ENCODE data around the gene RNGTT. TPM values are rescaled to one million over a fixed set of nuclear protein-coding genes. Genes with fewer than 3 reads are reported as not detected.
"Not testable (repeated sequence)": the region's sequence is repeated elsewhere in the genome, so short reads cannot be mapped to it uniquely, and the experiment has no call there.

Gene RNGTT
- polyA plus RNA-seq, 4 donors: 13.3 to 18.4 (median 17.1) TPM

DNA sequence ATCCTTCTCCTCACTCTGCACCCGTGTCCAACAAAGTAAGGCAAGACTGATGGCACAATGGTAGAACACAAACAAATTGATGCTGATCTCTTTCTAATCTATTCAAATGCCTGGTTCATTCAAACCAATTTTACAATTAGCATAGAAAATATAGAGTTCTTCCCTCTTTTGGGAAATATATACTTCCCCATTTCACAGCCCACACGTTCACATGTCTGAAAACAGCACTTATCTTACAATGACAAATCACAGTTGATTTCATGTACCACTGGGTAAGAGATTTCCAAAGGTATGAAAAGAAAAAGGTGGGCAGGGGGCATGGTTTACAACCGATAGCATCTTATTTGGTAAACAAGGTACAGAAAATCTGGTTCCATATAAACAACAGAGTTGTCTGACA, 137.6 kb downstream of the RNGTT start:
- DNase-seq (ENCODE audit: low read depth in 4 of 4, low spot score in 3 of 4): no peak

DNA sequence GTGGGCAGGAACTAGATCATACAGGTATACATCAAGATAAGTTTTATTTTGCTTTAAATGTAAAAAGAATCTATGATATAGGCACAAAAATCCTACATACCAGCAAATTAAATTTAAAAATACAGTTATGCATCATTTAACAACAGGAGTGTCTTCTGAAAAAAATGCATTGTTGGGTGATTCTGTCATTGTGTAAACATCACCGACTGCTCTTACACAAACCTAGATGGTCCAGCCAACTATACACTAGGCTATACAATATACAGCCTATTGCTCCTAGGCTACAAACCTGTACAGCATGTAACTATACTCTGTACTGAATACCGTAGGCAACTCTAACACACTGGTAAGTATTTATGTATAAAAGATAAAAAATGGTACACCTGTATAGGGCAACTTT, 139.4 kb downstream of the RNGTT start:
- no peak for DNase-seq (ENCODE audit: low read depth in 4 of 4, low spot score in 3 of 4)

DNA sequence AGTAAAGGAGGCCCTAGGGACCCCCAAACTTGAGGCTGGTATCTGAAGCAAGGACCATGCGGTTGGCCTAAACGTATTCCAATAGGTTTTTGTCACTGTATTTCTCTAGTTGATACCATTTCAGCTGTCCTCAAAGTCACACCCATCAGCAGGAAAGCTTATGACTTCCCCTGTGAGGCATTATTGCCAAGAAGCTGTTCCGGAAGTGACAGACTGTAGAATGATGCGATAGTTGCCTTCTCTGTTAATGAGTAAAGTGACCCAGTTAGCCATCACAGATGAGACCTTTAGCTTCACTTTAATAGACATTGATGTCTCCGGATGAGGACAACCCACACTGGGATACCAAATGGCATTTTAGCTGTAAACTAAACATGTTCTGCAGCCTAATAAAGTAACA, 147.9 kb downstream of the RNGTT start:
- no peak for DNase-seq (ENCODE audit: low read depth in 4 of 4, low spot score in 3 of 4)

DNA sequence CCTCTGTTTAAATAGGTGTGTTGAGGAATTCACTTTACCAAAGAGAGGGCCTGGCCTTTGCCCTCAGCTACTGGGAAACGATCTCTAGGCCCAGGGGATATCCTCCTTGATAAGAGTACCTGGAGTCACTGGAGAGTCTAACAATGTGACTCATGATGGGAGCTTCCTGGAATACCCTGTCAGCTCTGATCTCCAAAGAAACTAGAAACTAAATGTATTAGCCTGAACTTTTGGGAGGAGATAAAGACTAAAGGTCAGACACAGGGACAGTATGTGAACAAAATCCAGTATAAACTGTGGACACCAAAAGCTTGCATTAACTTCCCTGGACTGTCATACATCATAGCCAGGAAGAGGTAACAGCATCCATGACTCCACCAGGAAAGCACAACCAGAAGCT, 148.5 kb downstream of the RNGTT start:
- no peak for DNase-seq (ENCODE audit: low read depth in 4 of 4, low spot score in 3 of 4)

- DNase-seq (ENCODE audit: low read depth in 4 of 4, low spot score in 3 of 4): peak; percentile 16 to 45 (median 19)
These were observed 150.4 kb downstream of the RNGTT start for GRCh38 chr6:88813045-88813444.

DNA sequence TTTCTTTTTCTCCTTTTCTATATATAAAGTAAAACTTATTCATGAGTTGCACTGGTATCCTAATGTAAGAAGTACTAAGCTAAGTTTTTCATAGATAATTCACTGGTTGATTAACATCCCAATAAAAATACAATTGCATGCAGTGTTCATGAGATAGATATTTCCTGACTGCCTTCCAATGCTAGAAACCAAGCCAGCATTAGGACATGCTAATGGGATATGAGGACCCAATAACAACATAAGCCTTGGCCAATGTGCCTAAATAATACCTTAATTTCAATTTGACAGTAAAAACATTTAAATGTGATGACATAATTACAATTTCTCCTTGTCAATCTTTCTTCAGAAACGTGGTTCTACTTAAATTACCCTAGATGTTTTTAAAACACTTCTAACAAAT, 152.7 kb downstream of the RNGTT start:
- no peak for DNase-seq (ENCODE audit: low read depth in 4 of 4, low spot score in 3 of 4)

DNA sequence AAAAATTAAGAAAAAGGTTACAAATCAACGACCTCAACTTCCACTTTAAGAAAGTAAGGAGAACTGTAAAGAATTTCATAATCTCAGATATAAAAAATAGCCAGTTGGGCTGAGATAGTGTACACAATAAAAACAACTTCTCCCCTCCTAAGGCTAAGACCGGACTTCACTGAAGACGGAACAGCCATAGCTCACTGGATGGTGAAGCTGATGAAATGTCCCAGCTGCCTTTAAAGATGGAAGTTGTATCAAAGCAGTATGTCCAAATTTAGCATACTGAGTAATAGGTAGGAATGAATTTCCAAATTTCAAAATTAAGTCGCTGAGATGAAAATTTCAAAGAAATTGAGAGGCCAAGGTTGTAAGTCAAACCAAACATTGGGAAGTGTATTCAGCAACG, 153.3 kb downstream of the RNGTT start:
- DNase-seq (ENCODE audit: low read depth in 4 of 4, low spot score in 3 of 4): no peak

GRCh38 chr6:88808381-88808780, 155.0 kb downstream of the RNGTT start:
- no peak for DNase-seq (ENCODE audit: low read depth in 4 of 4, low spot score in 3 of 4)

- no peak for DNase-seq (ENCODE audit: low read depth in 4 of 4, low spot score in 3 of 4)
These were observed 155.8 kb downstream of the RNGTT start for GRCh38 chr6:88807622-88808021.

GRCh38 chr6:88806728-88807127, 156.7 kb downstream of the RNGTT start:
- DNase-seq (ENCODE audit: low read depth in 4 of 4, low spot score in 3 of 4): no peak

DNA sequence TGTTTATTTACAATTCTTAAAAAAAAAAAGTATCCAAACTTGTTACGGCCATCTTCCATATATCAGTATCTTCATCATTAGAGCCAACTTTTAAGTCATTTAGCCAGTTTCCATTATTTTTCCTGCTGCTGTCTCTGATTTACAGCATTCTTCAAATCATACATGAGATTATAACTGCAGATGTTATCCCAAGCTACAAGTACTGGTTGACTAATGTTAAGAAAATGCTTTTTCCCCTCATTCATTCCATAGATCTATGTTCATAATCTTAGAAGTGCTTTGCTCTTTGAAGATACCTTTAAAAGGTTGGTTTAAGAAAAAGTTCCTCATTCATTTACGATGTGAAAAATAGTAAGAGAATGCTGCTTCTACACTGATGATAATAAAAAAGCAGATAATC, 158.7 kb downstream of the RNGTT start:
- DNase-seq (ENCODE audit: low read depth in 4 of 4, low spot score in 3 of 4): no peak

- DNase-seq (ENCODE audit: low read depth in 4 of 4, low spot score in 3 of 4): no peak
These were observed 177.9 kb downstream of the RNGTT start for GRCh38 chr6:88785478-88785877.

- peak; percentile 2 to 11 (median 10) for DNase-seq (ENCODE audit: low read depth in 4 of 4, low spot score in 3 of 4)
These were observed 182.6 kb downstream of the RNGTT start for GRCh38 chr6:88780714-88781389.

GRCh38 chr6:88775866-88776571, 187.4 kb downstream of the RNGTT start:
- DNase-seq (ENCODE audit: low read depth in 4 of 4, low spot score in 3 of 4): no peak

- not testable (repeated sequence) for DNase-seq (ENCODE audit: low read depth in 4 of 4, low spot score in 3 of 4)
These were observed 195.3 kb downstream of the RNGTT start for GRCh38 chr6:88768114-88768513.

- no peak for DNase-seq (ENCODE audit: low read depth in 4 of 4, low spot score in 3 of 4)
These were observed 199.3 kb downstream of the RNGTT start for GRCh38 chr6:88764081-88764480.

GRCh38 chr6:88763160-88763559, 200.3 kb downstream of the RNGTT start:
- DNase-seq (ENCODE audit: low read depth in 4 of 4, low spot score in 3 of 4): no peak

- no peak for DNase-seq (ENCODE audit: low read depth in 4 of 4, low spot score in 3 of 4)
These were observed 202.0 kb downstream of the RNGTT start for GRCh38 chr6:88761237-88762031.

DNA sequence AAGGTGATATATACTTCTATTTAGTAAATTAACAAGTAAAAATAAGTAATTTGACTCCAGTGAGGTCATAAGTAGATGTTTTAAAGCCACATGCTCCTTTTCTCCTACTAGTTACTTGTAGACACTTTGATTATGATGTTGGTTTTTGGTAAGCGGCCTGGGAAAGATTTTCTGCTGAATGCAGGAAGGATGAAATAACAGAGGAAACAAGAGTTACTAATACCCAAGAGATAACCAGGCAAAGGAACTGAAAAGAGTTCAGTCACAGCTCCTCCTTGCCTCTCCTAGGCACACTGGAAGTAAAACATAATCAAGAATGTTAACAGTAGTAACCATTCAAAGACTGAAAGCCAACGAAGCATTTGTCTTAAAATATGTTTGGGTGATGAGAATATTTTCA, 203.3 kb downstream of the RNGTT start:
- DNase-seq (ENCODE audit: low read depth in 4 of 4, low spot score in 3 of 4): no peak

GRCh38 chr6:88750936-88751335, 212.5 kb downstream of the RNGTT start:
- DNase-seq (ENCODE audit: low read depth in 4 of 4, low spot score in 3 of 4): no peak

- DNase-seq (ENCODE audit: low read depth in 4 of 4, low spot score in 3 of 4): no peak
These were observed 213.6 kb downstream of the RNGTT start for GRCh38 chr6:88749849-88750248.

- DNase-seq (ENCODE audit: low read depth in 4 of 4, low spot score in 3 of 4): no peak
These were observed 215.3 kb downstream of the RNGTT start for GRCh38 chr6:88748141-88748540.

All from left renal pelvis (tissue), 4 donors.